Measurements from ENCODE around the gene GTPBP6.

DNA sequence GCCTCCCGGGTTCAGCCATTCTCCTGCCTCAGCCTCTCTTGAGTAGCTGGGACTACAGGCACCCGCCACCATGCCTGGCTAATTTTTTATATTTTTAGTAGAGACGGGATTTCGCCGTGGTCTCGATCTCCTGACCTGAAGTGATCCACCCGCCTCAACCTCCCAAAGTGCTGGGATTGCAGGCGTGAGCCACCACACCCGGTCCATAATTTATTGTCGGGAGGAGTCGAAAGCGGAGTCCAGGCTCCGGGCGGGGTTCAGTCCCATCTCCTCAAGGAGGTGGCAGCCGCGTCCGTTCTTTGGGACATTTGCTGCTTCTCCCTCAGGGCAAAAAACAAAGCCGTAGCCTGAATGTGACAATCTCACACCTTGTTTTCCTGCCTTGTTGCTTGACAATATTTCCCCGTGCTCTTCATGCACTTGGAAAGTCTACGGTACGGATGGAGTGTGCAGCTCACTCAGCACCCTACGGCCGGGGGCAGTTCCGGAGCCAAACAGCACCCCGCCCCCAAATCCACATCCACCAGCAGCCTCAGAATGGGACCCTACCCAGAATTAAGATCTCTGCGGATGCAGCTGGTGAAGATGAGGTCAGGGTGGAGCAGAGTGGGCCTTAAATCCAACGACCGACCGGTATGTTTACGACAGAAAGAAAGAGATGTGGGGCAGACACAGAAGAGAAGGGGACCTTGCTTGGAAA lies 9.6 kb downstream of the GTPBP6 start:
- TF ChIP-seq POLR2A (IDR thresholded peaks at IDR 0.05; ENCODE audit: extremely low read depth, insufficient read length) = no peak
- TF ChIP-seq, protein P1, sequence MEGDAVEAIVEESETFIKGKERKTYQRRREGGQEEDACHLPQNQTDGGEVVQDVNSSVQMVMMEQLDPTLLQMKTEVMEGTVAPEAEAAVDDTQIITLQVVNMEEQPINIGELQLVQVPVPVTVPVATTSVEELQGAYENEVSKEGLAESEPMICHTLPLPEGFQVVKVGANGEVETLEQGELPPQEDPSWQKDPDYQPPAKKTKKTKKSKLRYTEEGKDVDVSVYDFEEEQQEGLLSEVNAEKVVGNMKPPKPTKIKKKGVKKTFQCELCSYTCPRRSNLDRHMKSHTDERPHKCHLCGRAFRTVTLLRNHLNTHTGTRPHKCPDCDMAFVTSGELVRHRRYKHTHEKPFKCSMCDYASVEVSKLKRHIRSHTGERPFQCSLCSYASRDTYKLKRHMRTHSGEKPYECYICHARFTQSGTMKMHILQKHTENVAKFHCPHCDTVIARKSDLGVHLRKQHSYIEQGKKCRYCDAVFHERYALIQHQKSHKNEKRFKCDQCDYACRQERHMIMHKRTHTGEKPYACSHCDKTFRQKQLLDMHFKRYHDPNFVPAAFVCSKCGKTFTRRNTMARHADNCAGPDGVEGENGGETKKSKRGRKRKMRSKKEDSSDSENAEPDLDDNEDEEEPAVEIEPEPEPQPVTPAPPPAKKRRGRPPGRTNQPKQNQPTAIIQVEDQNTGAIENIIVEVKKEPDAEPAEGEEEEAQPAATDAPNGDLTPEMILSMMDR (IDR thresholded peaks at IDR 0.05; ENCODE audit: low read depth, low read length) = no peak
- TF ChIP-seq, protein P2, sequence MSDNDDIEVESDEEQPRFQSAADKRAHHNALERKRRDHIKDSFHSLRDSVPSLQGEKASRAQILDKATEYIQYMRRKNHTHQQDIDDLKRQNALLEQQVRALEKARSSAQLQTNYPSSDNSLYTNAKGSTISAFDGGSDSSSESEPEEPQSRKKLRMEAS (IDR thresholded peaks at IDR 0.05; ENCODE audit: low read depth, low read length) = no peak
- no peak for TF ChIP-seq MYC (IDR thresholded peaks at IDR 0.05; ENCODE audit: low read depth, low read length)

Measured in NB4 (cell line).